HG02571 (cell line): ENCODE measurements around the gene JPT1.
"Not testable (repeated sequence)": the region's sequence is repeated elsewhere in the genome, so short reads cannot be mapped to it uniquely, and the experiment has no call there.

Experiments
- ATAC-seq: cut with Tn5 transposase; IDR thresholded peaks from one replicate; pipeline ENCODE4 v1.9.1; 2021; ENCODE audit warnings: mild to moderate bottlenecking, moderate library complexity; ENCODE audit not compliant: unreplicated experiment

The JPT1 gene

GRCh38 chr17:75131278-75132017, 22.9 kb downstream of the JPT1 start, which contains the start of gene NT5C:
Gene NT5C, minus strand, starts transcription at chr17:75131742. Its CDS starts 35 bp downstream, at chr17:75131707.
- ATAC-seq, result peak; percentile 75

GRCh38 chr17:75130632-75131277, 23.6 kb downstream of the JPT1 start:
- peak; percentile 18 for ATAC-seq

- ATAC-seq, result no peak
These were observed 24.2 kb downstream of the JPT1 start for GRCh38 chr17:75130059-75130631.

- ATAC-seq, result no peak
These were observed 24.7 kb downstream of the JPT1 start for GRCh38 chr17:75129576-75129975.

- no peak for ATAC-seq
These were observed 25.4 kb downstream of the JPT1 start for GRCh38 chr17:75128694-75129505.

- not testable (repeated sequence) for ATAC-seq
These were observed 26.4 kb downstream of the JPT1 start for GRCh38 chr17:75127936-75128335.

GRCh38 chr17:75126954-75127353, 27.4 kb downstream of the JPT1 start:
- no peak for ATAC-seq

GRCh38 chr17:75125984-75126383, 28.3 kb downstream of the JPT1 start:
- ATAC-seq, result no peak

GRCh38 chr17:75124819-75125162, 29.5 kb downstream of the JPT1 start:
- ATAC-seq, result no peak

GRCh38 chr17:75124041-75124818, 30.1 kb downstream of the JPT1 start:
- ATAC-seq, result no peak

- no peak for ATAC-seq
These were observed 36.0 kb downstream of the JPT1 start for GRCh38 chr17:75118307-75118706.

GRCh38 chr17:75116737-75117136, 37.6 kb downstream of the JPT1 start:
- ATAC-seq, result no peak

- no peak for ATAC-seq
These were observed 38.8 kb downstream of the JPT1 start for GRCh38 chr17:75115555-75115954.

GRCh38 chr17:75114552-75115314, 39.6 kb downstream of the JPT1 start:
- no peak for ATAC-seq

- peak; percentile 38 for ATAC-seq
These were observed 40.3 kb downstream of the JPT1 start for GRCh38 chr17:75113798-75114551.

GRCh38 chr17:75111777-75112335, 42.5 kb downstream of the JPT1 start:
- ATAC-seq, result no peak

GRCh38 chr17:75110234-75110937, 43.9 kb downstream of the JPT1 start:
- no peak for ATAC-seq
